Activated CD4-positive, alpha-beta T cell treated with anti-CD3 and anti-CD28 coated beads for 36 hours (primary cell): ENCODE data around the gene NPAS2. TPM values are rescaled to one million over a fixed set of nuclear protein-coding genes. Genes with fewer than 3 reads are reported as not detected.
A peak's percentile ranks its signal among the peaks of the same experiment; 100 is the strongest.

ENCODE experiments used
- ATAC-seq: fragments of 200-7000 bp; cut with Tn5 transposase; one replicate; pipeline ENCODE4 v1.10.0; 2021; ENCODE audit warnings: mild to moderate bottlenecking, moderate library complexity
- CTCF ChIA-PET: fragments of 350-600 bp; sonication (Branson Sonifier 250); formaldehyde crosslinking; loops from one replicate; lab custom pipeline; 2021; ENCODE audit warnings: antibody characterized with exemption; lab: Charles Lee
- POLR2A ChIA-PET: fragments of 350-600 bp; sonication (Branson Sonifier 250); formaldehyde crosslinking; loops from one replicate; lab custom pipeline; 2021; ENCODE audit warnings: antibody characterized with exemption, inconsistent platforms; lab: Charles Lee
- DNase-seq: peaks from one replicate; pipeline ENCODE4 v3.0.0-alpha.2; 2020
- H3K27ac Mint-ChIP-seq: one replicate; pipeline ENCODE4 v1.8.0; 2021; ENCODE audit warnings: mixed read lengths
- H3K27me3 Mint-ChIP-seq: one replicate; pipeline ENCODE4 v1.8.0; 2021; ENCODE audit warnings: mixed read lengths
- H3K36me3 Mint-ChIP-seq: one replicate; pipeline ENCODE4 v1.8.0; 2021; ENCODE audit warnings: low read depth, mixed read lengths
- H3K4me1 Mint-ChIP-seq: one replicate; pipeline ENCODE4 v1.8.0; 2021; ENCODE audit warnings: mixed read lengths
- H3K4me3 Mint-ChIP-seq: one replicate; pipeline ENCODE4 v1.8.0; 2021; ENCODE audit warnings: mild to moderate bottlenecking, moderate library complexity, mixed read lengths
- H3K9me3 Mint-ChIP-seq: one replicate; pipeline ENCODE4 v1.8.0; 2021; ENCODE audit warnings: low read depth, mixed read lengths
- intact Hi-C, 2 experiments: fragments of 100-400 bp; cut with DNase I in 1 of 2; cut with micrococcal nuclease in 1 of 2; formaldehyde crosslinking; loops; one replicate each; pipeline versions ENCODE4 v1.14.2 to v1.15.1; 2022 to 2024; cut with DNase I, micrococcal nuclease
- total RNA-seq, 2 experiments: library from RNA; stranded (reverse); gene quantifications; one replicate each; pipeline ENCODE4 v1.2.3, GENCODE V29; 2021

NPAS2 gene
- total RNA-seq, 2 experiments from 2014 or later = 7.7 to 12.0 TPM

DNA sequence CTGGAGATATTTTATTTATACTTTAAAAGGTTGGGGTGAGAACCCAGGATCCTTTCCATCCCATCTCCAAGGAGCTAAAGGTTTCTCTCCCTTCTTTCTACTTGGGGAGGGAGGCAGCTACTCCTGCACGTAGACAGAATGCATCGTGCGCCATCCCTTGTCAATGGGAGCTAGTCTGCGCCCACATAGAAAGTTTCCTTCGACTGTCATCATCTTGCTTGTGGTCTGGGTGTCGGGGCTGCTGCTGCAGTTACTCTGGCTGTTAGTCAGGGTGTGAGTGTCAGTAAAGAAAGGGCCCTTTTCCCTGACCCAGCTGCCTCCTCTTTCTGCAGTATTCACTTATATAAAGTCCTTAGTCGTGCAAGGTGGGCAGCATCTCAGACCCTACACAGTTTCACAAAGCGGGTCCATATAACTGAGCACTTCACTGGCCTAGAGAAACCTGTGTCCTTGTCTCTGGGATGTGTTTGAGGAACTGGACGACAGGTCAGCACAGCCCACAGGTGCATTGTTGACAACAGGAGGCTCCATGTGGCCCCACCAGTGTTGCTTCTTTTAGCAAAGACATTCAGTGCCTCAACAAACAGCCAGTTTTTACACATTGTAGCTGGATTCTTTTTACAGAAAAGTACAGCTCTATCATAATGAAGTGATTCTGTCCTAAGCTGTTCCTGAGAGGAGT is 22.4 kb downstream of the NPAS2 start:
- Mint-ChIP-seq H3K27me3 (no peaks in the 10 kb centered on the region), H3K9me3 (peaks cover 3% of the 10 kb centered on the region), H3K27ac (no peak overlapping the region), H3K4me3 (no peak overlapping the region), H3K36me3 (peaks cover 6% of the 10 kb centered on the region), H3K4me1 (peaks cover 8% of the 10 kb centered on the region)
- POLR2A ChIA-PET = no interaction called here
- DNase-seq (peak; percentile 24), ATAC-seq (peak; percentile 55)
- intact Hi-C loops = no loop called here
- CTCF ChIA-PET = no interaction called here

DNA sequence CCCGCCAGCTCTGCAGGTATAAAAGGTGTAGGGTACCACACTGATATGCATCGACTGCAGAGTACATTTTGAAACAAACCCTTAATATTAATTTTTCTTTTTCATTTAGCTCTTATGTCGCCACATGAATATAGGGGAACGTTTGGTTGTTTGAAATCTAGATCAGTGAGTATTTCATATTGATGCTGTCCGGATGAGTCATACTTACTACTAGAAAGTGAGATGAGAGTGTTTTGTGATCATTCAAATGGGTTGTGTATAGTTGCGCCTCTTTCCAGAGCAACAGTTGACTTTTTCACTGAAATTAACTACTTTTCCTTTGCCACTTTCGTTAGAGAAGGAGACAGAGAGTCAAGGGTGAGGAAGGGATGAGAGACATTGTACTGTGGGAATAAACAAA is 24.6 kb downstream of the NPAS2 start:
- intact Hi-C loops = no loop called here
- no peak overlapping the region for H3K4me3 Mint-ChIP-seq
- ChIA-PET CTCF (no interaction called here), POLR2A (interaction anchor here (0.5 kb wide), 1 partner anchor 173 kb away, joined by 4 read pairs; no protein-coding TSS in a partner anchor)
- no peak overlapping the region for H3K27ac Mint-ChIP-seq
- DNase-seq (no peak), ATAC-seq (peak; percentile 72)
- peaks cover 6% of the 10 kb centered on the region for H3K36me3 Mint-ChIP-seq
- H3K27me3 Mint-ChIP-seq = no peaks in the 10 kb centered on the region
- H3K4me1 Mint-ChIP-seq = peaks cover 8% of the 10 kb centered on the region
- H3K9me3 Mint-ChIP-seq = peaks cover 3% of the 10 kb centered on the region

- POLR2A ChIA-PET = no interaction called here
- intact Hi-C loops = no loop called here
- no peak for ATAC-seq
- peaks cover 3% of the 10 kb centered on the region for H3K9me3 Mint-ChIP-seq
- H3K27ac Mint-ChIP-seq = no peak overlapping the region
- H3K27me3 Mint-ChIP-seq = no peaks in the 10 kb centered on the region
- peaks cover 8% of the 10 kb centered on the region for H3K4me1 Mint-ChIP-seq
- H3K4me3 Mint-ChIP-seq = no peak overlapping the region
- H3K36me3 Mint-ChIP-seq = peaks cover 6% of the 10 kb centered on the region
- DNase-seq = no peak
- CTCF ChIA-PET = no interaction called here
Measured at GRCh38 chr2:100845141-100845991, 25.4 kb downstream of the NPAS2 start.

DNA sequence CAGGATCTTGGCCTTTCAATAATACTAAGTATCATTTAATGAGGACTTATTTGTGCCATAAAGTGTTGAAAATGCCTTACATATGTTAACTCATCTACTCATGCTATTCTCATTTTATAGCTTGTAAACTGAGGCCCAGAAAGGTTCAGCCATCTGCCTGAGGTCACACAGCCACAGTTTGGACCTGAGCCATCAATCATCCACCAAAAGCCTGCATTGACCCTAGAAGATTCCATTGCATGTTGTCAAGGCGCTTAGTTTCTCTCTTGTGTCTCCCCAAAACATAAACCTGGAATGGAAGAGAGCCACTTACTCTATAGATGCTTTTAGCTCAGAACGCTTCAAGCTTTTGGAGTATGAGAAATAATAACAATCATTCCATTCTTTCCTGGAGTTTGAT is 26.8 kb downstream of the NPAS2 start:
- POLR2A ChIA-PET = no interaction called here

GRCh38 chr2:100852447-100852846 is 32.5 kb downstream of the NPAS2 start:
- no peaks in the 10 kb centered on the region for H3K9me3 Mint-ChIP-seq
- DNase-seq (no peak), ATAC-seq (no peak)
- intact Hi-C loops = no loop called here
- H3K27me3 Mint-ChIP-seq = no peaks in the 10 kb centered on the region
- ChIA-PET CTCF (no interaction called here), POLR2A (no interaction called here)
- H3K36me3 Mint-ChIP-seq = no peaks in the 10 kb centered on the region
- H3K4me3 Mint-ChIP-seq = no peak overlapping the region
- H3K27ac Mint-ChIP-seq = no peak overlapping the region
- H3K4me1 Mint-ChIP-seq = no peaks in the 10 kb centered on the region

More for the DNA sequence above, 26.8 kb downstream of the NPAS2 start:
- H3K27ac Mint-ChIP-seq = no peak overlapping the region
- peaks cover 6% of the 10 kb centered on the region for H3K36me3 Mint-ChIP-seq
- peaks cover 8% of the 10 kb centered on the region for H3K4me1 Mint-ChIP-seq
- intact Hi-C loops = no loop called here
- no peak overlapping the region for H3K4me3 Mint-ChIP-seq
- CTCF ChIA-PET = no interaction called here
- DNase-seq = no peak
- no peaks in the 10 kb centered on the region for H3K27me3 Mint-ChIP-seq
- peaks cover 3% of the 10 kb centered on the region for H3K9me3 Mint-ChIP-seq
- no peak for ATAC-seq

DNA sequence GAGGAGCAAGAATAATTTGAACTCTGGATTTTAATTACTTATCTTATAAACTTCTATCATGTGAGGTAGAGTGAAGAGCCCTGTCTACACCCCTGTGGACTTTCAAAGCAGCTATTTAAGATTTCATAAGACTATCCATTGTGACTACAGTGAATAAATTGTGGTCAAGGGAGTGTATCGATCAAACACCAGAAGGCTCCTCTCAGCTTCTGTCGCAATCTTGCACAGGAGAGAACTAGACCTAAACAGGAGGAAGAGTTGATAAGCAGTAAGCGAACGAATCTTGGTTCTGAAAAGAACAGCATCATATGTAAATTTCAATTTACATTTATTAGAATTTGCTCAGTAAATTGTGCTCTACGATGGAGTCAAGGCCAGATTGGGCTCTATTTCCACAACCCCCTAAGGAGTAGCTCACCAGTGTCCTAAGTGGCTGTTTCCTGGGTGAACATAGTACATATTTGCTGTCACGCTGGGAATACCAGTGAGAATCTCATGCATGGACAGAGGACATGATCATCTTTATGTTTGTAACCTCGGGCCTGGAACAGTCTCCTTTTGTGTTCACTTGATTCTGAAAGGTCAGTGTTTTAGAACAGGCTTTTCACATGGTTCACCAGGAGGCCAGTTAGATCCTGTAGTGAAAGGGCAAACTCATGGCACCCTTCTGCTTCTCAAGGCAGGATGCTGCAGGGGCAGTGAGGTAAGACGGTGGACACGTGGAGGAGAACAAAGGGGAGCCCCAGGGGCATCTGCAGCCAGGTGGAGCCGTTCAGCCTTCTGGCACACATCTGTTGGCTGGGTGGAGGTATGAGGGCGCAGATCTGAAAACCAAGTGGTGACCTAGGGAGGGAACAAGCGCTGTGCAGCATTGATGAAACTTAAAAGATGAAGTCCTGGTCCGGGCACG is 33.3 kb downstream of the NPAS2 start:
- ATAC-seq (peak; percentile 23), DNase-seq (peak; percentile 15)
- CTCF ChIA-PET = no interaction called here
- intact Hi-C loops = no loop called here
- no peak overlapping the region for H3K4me3 Mint-ChIP-seq
- no peaks in the 10 kb centered on the region for H3K9me3 Mint-ChIP-seq
- POLR2A ChIA-PET = interaction anchor here (0.5 kb wide), 1 partner anchor 487 kb away, joined by 4 read pairs; no protein-coding TSS in a partner anchor
- H3K27ac Mint-ChIP-seq = no peak overlapping the region
- peaks cover 2% of the 10 kb centered on the region for H3K4me1 Mint-ChIP-seq
- no peaks in the 10 kb centered on the region for H3K27me3 Mint-ChIP-seq
- H3K36me3 Mint-ChIP-seq = no peaks in the 10 kb centered on the region

DNA sequence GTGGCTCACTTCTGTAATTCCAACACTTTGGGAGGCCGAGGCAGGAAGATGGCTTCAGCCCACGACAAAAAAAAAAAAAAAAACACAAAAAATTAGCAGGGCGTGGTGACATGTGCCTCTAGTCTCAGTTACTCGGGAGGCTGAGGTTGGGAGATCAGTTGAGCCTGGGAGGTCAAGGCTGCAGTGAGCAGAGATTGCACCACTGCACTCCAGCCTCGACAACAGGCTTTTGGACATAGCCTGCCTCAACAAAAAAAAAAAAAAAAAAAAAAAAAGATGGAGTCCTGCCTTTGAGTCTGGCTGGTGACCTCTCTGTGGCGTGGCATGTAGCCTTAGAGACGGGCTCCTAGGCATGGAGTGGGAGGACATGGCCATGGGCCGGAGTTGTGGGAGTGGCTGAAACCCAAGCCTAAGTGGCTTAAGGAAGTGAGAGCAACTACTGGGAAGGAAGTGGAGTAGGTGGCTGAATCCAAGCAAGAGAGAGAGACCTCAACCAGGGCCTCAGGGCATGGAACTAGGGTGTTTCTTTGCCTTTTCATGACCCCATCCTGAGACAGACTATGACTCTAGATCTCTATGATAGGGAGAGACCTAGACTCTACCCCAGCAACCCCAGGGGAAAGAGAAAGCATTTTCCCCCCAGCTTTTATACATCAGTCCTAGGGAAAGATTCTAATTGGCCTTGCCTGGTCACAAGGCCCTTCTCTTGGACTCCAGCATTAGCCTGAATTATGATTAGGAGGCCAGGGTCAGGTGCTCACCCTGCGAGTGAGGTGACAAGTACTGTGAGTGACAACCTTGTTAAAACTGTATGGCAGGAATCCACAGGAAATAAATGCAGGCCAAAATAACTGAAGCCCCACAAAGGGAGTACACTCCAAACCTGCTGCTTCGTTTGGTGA is 34.2 kb downstream of the NPAS2 start:
- Mint-ChIP-seq H3K36me3 (no peaks in the 10 kb centered on the region), H3K27me3 (no peaks in the 10 kb centered on the region), H3K4me1 (peaks cover 2% of the 10 kb centered on the region), H3K27ac (no peak overlapping the region), H3K9me3 (no peaks in the 10 kb centered on the region), H3K4me3 (no peak overlapping the region)
- CTCF ChIA-PET = no interaction called here
- DNase-seq (no peak), ATAC-seq (no peak)
- POLR2A ChIA-PET = no interaction called here
- intact Hi-C loops = no loop called here

- ChIA-PET POLR2A (no interaction called here), CTCF (interaction anchor here (0.6 kb wide), 1 partner anchor 155 kb away, joined by 3 read pairs; no protein-coding TSS in a partner anchor)
- intact Hi-C loops = no loop called here
- Mint-ChIP-seq H3K27ac (no peak overlapping the region), H3K4me1 (peaks cover 2% of the 10 kb centered on the region), H3K27me3 (no peaks in the 10 kb centered on the region), H3K4me3 (no peak overlapping the region), H3K9me3 (no peaks in the 10 kb centered on the region), H3K36me3 (no peaks in the 10 kb centered on the region)
- ATAC-seq = no peak
- DNase-seq = no peak
Measured at GRCh38 chr2:100855084-100855483, 35.1 kb downstream of the NPAS2 start.

GRCh38 chr2:100855606-100856005 is 35.7 kb downstream of the NPAS2 start:
- DNase-seq (no peak), ATAC-seq (no peak)
- H3K27ac Mint-ChIP-seq = no peak overlapping the region
- POLR2A ChIA-PET = no interaction called here
- H3K9me3 Mint-ChIP-seq = no peaks in the 10 kb centered on the region
- intact Hi-C loops = no loop called here
- no peaks in the 10 kb centered on the region for H3K27me3 Mint-ChIP-seq
- no peak overlapping the region for H3K4me3 Mint-ChIP-seq
- H3K36me3 Mint-ChIP-seq = no peaks in the 10 kb centered on the region
- CTCF ChIA-PET = interaction anchor here (0.6 kb wide), 1 partner anchor 155 kb away, joined by 3 read pairs; no protein-coding TSS in a partner anchor
- H3K4me1 Mint-ChIP-seq = peaks cover 2% of the 10 kb centered on the region

DNA sequence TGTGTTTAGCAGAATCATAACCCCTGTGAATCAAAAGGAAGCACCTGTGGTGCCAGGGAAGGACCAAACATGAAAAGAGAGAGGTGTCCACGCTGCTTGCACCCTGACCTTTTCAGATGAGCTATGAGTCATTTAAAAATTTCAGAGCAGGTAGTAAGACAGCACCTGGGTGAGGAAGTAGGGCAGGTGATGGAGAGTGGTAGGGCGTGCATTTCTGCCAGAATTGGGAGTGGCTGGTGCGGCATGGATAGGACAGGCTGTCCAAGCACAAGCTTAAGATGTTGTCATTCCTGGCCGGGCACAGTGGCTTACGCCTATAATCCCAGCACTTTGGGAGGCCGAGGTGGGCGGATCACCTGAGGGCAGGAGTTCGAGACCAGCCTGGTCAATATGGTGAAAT is 36.8 kb downstream of the NPAS2 start:
- ChIA-PET CTCF (no interaction called here), POLR2A (no interaction called here)
- no peak for ATAC-seq
- no peak for DNase-seq
- H3K4me3 Mint-ChIP-seq = no peak overlapping the region
- intact Hi-C loops = no loop called here
- no peak overlapping the region for H3K27ac Mint-ChIP-seq
- peaks cover 3% of the 10 kb centered on the region for H3K4me1 Mint-ChIP-seq
- no peaks in the 10 kb centered on the region for H3K27me3 Mint-ChIP-seq
- H3K36me3 Mint-ChIP-seq = no peaks in the 10 kb centered on the region
- H3K9me3 Mint-ChIP-seq = no peaks in the 10 kb centered on the region
